ENCODE data around the gene WNT8B.

WNT8B gene

GRCh38 chr10:100483876-100484666 lies 21.3 kb downstream of the WNT8B start:
- no peak for DNase-seq

- no peak for DNase-seq
These were observed 22.6 kb downstream of the WNT8B start for GRCh38 chr10:100485366-100485765.

DNA sequence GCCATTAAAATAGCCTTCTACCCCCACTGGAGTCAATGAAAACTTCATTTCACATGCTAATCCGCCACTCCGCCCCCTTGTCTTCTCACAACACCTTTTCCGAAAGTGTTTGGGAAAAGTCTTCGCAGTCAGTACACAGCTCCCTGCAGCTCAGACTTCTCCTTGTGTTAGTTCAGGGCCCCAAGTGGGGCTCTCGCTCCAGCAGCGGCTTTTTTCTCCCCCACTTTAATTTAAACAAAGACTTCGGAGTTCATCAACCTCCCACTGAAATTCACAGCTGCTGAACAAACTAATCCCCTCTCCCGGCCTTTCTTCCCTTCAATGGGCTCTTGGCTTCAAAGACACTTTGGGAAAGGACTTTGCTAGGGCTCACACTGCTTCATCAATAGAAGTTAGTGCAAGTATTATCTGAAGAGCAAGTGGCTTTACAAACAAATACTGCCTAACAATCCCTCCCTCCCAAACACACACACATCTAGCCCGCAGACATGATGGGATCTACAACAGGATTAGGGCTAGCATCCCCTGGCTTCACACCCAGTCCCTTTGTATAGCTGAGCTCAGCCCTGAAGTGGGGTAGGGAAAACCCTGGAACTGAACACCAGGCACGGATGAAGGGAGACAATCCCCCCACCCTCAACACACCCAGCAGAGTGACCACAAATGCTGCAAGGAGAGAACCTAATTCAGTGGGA lies 23.1 kb downstream of the WNT8B start:
- DNase-seq = no peak

DNA sequence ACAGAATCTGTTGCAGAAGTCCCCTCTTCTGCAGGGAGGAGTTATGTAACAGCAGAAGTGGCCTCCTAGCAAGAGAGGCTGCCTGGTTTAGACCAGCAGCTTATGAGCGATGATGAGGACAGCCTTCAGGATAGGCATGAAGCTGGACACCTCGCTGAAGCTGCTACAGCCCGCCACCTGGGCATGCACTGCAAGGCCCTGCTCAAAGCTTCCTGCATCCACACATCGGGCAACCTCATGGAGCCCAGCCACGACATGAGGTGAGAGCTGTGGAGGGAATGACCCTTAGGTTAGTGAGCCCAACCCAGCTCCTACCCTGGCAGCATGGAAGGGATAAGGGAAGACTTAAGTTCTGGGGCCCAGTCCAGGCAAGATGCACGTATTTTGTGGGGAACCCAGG lies 24.7 kb downstream of the WNT8B start:
- no peak for DNase-seq

- no peak for DNase-seq
These were observed 26.6 kb downstream of the WNT8B start for GRCh38 chr10:100489396-100489795.

DNA sequence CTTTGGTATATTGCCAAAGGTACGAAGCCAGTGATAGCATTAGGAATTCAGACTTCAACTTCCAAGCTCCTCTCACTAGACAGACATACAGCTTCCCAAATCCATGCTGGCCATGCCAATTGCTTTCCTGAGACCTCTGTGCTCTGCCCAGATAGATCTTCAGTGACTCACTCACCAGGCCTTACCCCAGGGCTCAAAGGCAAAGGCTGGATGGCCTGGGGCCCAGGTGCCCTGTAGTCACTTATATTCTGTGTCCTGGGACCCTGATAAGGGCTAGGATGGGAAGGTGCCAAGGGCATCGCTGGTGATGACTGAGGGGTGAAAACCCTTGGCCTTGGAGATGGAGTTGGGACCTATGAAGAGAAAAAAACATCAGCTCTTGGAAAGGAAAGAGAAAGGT lies 27.7 kb downstream of the WNT8B start:
- no peak for DNase-seq

GRCh38 chr10:100496567-100496966 lies 33.8 kb downstream of the WNT8B start:
- no peak for DNase-seq

DNA sequence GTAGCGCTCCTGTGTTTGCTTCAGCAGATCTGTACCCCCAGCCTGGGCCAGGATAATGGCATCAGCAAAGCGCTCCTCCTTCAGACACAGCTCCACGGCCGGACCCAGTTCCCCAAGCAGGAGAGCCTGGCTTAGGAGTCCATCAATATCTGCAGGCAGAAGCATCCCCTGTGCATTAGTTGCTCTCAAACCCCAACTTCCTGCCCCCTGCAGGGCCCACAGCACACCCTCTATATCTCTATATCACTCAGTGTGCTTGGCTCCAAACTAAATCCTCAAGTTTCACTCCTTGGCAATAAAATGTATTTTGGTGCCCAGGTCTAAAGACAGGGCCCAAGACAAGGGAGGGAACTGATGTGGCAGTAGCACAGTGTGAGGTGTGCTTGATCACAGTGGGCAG lies 35.2 kb downstream of the WNT8B start:
- no peak for DNase-seq

DNA sequence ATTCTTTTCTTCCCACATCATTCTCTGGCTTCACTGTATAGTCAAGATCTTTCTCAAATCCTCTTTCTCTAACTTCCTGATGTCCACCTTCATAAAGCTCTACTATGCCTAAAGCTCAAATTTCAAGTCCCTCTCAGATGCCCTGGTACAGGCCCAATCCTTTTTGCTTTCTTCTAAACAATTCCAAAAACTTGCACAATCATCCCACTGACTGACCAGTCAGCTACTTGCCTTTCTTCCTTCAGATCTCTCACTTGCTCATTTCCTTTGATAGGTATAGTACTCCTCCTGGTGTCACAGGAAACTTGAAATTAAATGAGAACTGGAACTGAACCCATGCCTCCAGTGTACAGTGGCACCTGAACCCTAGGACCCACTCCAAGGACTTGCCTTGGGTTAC lies 38.6 kb downstream of the WNT8B start:
- no peak for DNase-seq

DNA sequence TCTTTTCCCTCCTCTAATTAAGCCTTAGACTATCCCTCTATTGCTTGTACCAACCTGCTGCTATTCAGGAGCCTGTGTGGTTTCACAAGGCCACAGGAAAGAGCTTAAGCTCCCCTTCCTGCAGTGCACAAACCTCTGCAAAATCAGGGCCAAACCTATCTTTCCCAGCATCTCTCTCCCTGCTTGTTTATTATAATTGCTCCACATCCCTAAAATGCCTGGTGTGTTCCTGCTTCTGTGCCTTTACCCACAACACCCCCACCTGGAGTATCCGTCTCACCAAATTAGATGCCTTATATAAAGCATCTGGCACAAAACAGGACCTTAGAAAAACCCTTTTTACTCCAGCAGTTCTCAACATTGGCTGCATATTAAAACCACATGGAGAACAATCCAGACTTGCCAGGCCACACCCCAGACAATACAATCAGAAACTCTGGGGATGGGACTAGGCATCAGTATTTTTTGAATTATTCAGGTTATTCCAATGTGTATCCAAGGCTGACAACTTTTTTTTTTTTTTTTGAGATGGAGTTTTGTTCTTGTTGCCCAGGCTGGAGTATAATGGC lies 40.2 kb downstream of the WNT8B start:
- no peak for DNase-seq

DNA sequence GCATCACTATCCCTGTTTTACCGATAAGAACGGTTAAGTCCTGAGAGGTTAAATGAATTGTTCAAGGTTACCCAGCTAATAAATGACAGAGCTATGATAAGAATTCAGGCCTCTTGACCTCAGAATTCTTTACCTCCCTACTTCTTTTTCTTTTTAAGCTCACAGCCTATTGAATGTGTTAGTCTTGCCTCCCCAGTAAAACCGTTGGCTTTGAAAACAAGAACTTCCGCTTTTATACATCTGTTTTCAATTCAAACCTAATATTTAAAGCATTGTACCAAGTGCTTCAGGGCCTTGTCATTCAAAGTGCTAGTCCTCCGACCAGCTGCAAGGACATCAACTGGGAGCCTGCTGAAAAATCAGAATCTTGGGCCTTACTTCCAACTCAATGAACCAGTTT lies 41.3 kb downstream of the WNT8B start:
- no peak for DNase-seq

- no peak for DNase-seq
These were observed 42.4 kb downstream of the WNT8B start for GRCh38 chr10:100505164-100505563.

GRCh38 chr10:100506596-100507356 lies 44.0 kb downstream of the WNT8B start:
- no peak for DNase-seq

- DNase-seq = no peak
These were observed 44.5 kb downstream of the WNT8B start for GRCh38 chr10:100507357-100507732.

GRCh38 chr10:100508266-100508665 lies 45.5 kb downstream of the WNT8B start:
- DNase-seq = no peak

- DNase-seq = no peak
These were observed 45.9 kb downstream of the WNT8B start for GRCh38 chr10:100508691-100509150.

DNA sequence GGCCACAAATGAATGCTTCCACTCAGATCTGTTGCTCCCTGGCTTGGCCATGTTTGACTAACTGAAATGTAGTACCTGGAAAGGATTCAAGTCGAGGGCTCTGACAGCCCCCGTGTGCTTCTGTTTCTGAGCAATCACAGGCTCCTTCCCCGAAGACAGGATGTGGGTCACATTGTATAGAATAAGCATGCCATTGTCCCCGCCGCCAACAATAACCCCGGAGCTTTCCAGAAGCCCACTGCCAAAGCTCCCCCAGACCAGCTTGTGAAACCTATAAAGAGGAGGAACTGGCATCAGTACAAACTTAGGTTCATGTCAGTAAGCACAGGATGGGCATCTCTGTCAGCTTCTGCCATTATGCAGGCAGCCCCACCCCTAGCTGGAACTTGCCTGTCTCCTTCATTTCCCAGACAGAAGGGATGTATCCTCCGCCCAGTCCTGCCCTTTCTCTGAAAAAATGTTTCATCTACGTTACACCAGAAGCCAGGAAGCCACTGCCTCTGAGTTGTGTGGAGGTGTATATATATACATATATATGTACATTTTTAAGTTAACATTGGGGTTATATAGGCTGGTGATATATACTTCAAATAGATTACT lies 46.5 kb downstream of the WNT8B start:
- peak; percentile 77 for DNase-seq

GRCh38 chr10:100510533-100511308 lies 47.9 kb downstream of the WNT8B start:
- peak; percentile 76 for DNase-seq

DNA sequence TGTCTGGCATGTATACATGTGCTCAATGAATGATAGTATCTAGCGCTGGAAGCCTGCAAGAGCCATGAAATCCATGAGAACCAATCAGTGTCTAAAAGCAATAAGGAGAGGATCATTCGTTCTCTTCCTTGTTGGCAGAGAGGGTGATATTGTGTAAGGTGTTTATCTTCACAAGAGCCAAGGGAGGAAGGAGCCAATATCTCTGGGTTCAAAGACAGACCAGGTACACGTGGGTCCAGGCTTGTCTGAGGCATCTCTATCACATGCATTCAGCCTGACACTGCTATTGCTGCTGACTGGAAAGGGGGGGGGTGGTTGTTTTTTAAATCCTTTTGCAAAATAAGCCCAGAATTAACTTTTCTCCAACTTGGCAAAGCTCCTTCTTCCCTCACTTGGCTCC lies 52.8 kb downstream of the WNT8B start:
- DNase-seq = no peak

- no peak for DNase-seq
These were observed 54.0 kb downstream of the WNT8B start for GRCh38 chr10:100516847-100517246.

GRCh38 chr10:100518761-100519241 lies 56.0 kb downstream of the WNT8B start:
- peak; percentile 77 for DNase-seq
